Activated T-cell treated with anti-CD3 and anti-CD28 coated beads, Interleukin-2, amount 50 U/mL, for 24 hours (primary cell): ENCODE data around the gene P4HA2.
A peak's percentile ranks its signal among the peaks of the same experiment; 100 is the strongest.

Experiments used
- DNase-seq: peaks from one replicate; pipeline ENCODE4 v3.0.0-alpha.2; 2020
- H3K27ac Mint-ChIP-seq: 2 replicates; pipeline ENCODE4 v1.8.0; 2020; ENCODE audit warnings: mild to moderate bottlenecking, mixed read lengths
- H3K27me3 Mint-ChIP-seq: 2 replicates; pipeline ENCODE4 v1.8.0; 2020; ENCODE audit warnings: mixed read lengths
- H3K36me3 Mint-ChIP-seq: 2 replicates; pipeline ENCODE4 v1.8.0; 2020; ENCODE audit warnings: low read depth, mixed read lengths
- H3K4me1 Mint-ChIP-seq: 2 replicates; pipeline ENCODE4 v1.8.0; 2020; ENCODE audit warnings: low read depth, mixed read lengths
- H3K4me3 Mint-ChIP-seq: 2 replicates; pipeline ENCODE4 v1.8.0; 2020; ENCODE audit warnings: mild to moderate bottlenecking, moderate library complexity, mixed read lengths
- H3K9me3 Mint-ChIP-seq: 2 replicates; pipeline ENCODE4 v1.8.0; 2020; ENCODE audit warnings: mixed read lengths

The P4HA2 gene

DNA sequence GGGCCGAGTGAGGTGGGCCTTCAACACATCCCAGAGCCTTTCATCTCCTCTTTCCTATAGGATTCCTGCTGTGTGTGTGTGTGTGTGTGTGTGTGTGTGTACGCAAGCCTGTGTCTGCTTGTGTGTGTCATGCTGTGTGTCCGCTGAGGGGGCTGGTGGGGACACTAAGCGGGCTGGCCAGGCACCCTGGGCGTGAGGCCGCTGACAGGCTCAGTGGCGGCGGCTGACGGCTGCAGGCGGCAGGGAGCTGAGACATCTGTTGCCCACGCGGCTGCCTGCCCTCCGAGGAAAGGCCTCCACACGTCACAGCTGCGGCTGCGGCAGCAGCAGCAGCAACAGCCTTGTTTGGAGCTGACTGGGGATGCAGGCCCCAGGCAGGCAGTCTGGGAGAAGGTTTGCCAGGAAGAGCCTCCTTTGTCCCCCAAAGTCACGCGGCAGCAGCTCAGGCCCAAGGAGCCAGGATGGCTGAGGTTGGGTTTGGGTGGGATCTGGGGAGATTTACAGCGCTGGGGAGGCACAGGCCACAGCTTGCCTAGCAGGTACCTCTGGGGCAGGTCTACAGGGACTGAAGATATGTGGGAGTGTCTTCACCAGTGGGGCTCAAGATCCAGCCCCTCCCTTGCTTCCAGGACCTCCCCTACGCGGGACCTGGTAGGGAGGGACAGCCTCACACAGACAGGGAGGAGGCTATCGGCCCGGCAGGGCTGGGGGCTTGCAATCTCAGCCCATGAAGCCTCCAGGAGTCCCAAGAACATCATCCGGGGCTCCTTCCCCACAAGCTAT, 31.6 kb upstream of the P4HA2 start:
- no peak overlapping the region for H3K4me3 Mint-ChIP-seq
- H3K36me3 Mint-ChIP-seq, result no peaks in the 10 kb centered on the region
- H3K4me1 Mint-ChIP-seq, result peaks cover 47% of the 10 kb centered on the region
- no peak for DNase-seq
- no peaks in the 10 kb centered on the region for H3K9me3 Mint-ChIP-seq
- peaks cover 27% of the 10 kb centered on the region for H3K27me3 Mint-ChIP-seq
- H3K27ac Mint-ChIP-seq, result no peak overlapping the region

DNA sequence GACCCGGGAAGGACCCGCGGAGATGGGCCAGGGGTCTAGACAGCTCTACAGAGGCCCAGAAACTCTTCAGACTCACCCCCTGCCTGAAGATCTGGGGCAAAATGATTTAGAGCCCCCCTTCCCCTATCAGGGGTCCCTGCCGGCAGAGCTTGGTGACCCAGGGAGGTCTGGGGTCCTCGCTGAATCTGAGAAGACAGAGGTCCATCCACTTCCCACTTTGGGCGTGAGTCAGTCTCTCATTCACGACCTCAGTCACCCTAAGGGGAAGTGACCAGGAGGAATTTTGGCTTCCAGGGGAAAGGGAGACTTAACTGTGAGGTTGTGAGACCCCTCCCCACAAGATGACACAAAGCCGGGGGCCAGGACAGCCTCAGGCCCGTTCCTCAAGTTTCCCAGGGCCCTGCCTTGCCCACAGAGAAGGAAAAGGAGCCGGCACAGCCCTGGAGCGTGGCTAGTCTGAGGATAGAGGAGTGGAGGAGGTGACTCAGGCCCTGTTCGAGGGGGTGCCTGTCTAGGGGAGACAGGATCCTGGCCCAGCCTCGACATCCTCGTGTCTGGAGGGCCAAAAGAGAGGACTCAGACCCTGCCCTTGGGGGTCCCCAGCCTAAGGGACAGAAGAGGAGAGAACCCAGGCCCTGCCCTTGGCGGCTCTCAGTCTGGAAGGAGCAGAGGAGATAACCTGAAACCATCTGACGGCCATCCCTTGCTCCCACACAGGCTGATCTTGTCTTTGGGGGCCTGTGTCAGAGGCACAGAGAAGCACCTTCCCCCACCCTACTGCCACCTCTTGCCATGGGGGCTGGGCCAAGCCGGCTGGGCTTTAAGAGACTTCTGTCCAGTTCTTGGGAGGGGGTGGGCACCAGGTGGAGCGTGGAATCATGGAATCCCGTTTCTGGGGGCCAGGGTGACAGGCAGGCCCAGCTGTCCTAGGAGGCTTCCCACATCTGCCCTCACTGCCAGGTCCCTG, 30.7 kb upstream of the P4HA2 start:
- H3K9me3 Mint-ChIP-seq, result no peaks in the 10 kb centered on the region
- H3K4me1 Mint-ChIP-seq, result peaks cover 39% of the 10 kb centered on the region
- H3K4me3 Mint-ChIP-seq, result no peak overlapping the region
- H3K27ac Mint-ChIP-seq, result no peak overlapping the region
- H3K36me3 Mint-ChIP-seq, result no peaks in the 10 kb centered on the region
- peak; percentile 31 for DNase-seq
- peaks cover 27% of the 10 kb centered on the region for H3K27me3 Mint-ChIP-seq

- peak; percentile 34 for DNase-seq
- H3K9me3 Mint-ChIP-seq, result no peaks in the 10 kb centered on the region
- peaks cover 30% of the 10 kb centered on the region for H3K4me1 Mint-ChIP-seq
- H3K4me3 Mint-ChIP-seq, result no peak within 1 kb of the TSS
- H3K36me3 Mint-ChIP-seq, result no peaks in the 10 kb centered on the region
- no peak within 1 kb of the TSS for H3K27ac Mint-ChIP-seq
- H3K27me3 Mint-ChIP-seq, result peaks cover 27% of the 10 kb centered on the region
Observed at GRCh38 chr5:132257131-132258101, 29.8 kb upstream of the P4HA2 start, which contains the start of gene PDLIM4. TSS of gene PDLIM4 (plus strand) at chr5:132257696. CDS start at chr5:132257735, 39 bp downstream.

DNA sequence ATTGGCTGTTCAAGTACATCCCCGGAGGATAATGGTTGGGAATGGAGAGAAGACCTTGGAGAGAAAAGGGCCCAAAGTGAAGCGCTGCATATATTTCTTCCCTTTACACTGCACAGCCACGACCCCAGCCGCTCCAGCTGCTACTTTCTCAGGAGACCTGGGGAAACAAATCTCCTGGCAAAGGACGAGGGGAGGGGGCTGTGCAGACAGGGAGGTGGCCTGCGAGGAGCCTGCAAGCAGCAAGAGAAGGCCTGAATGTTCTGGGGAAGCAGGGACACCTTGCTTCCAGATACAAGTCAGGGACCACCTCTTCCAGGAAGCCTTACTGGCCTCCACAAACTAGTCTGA, 29.1 kb upstream of the P4HA2 start:
- no peaks in the 10 kb centered on the region for H3K36me3 Mint-ChIP-seq
- H3K9me3 Mint-ChIP-seq, result no peaks in the 10 kb centered on the region
- DNase-seq, result no peak
- peaks cover 26% of the 10 kb centered on the region for H3K4me1 Mint-ChIP-seq
- peaks cover 27% of the 10 kb centered on the region for H3K27me3 Mint-ChIP-seq
- no peak overlapping the region for H3K4me3 Mint-ChIP-seq
- H3K27ac Mint-ChIP-seq, result no peak overlapping the region

GRCh38 chr5:132256086-132256782, 28.6 kb upstream of the P4HA2 start:
- H3K9me3 Mint-ChIP-seq, result no peaks in the 10 kb centered on the region
- no peak overlapping the region for H3K27ac Mint-ChIP-seq
- peaks cover 27% of the 10 kb centered on the region for H3K27me3 Mint-ChIP-seq
- H3K4me3 Mint-ChIP-seq, result no peak overlapping the region
- DNase-seq, result peak; percentile 29
- peaks cover 21% of the 10 kb centered on the region for H3K4me1 Mint-ChIP-seq
- H3K36me3 Mint-ChIP-seq, result no peaks in the 10 kb centered on the region

DNA sequence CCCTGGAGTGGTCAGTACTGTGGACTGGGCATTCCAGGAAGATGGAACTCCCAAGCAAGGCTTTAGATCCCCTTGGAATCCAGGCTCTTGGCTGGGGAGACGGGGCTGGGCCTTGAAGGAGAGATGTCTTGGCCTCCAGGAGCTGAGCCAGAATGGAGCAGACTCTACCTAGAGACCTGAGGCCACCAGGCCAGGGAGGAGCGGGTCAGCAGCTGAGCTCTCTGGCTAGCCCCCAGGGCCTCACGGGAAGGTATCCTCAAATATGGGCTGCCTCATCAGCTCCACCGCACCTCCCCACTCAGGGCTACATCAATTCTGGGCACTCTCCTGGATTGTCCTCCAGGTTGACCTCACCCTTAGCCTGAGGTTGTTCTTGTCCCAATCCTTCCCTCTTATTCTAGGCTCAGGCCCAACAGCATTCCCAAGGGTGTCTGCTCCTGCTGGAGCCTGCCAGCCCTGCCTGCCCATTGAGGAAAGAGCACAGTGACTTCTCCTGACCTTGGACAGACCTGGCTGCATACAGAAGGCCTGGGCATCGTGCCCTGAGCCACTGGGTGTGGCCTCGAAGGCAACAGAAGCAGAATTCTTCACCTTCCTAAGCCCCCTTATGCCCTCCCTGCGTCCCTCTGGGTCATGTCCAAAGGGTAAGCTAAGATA, 26.8 kb upstream of the P4HA2 start:
- Mint-ChIP-seq H3K4me1 (peaks cover 3% of the 10 kb centered on the region), H3K27me3 (peaks cover 27% of the 10 kb centered on the region), H3K36me3 (no peaks in the 10 kb centered on the region), H3K27ac (no peak overlapping the region), H3K4me3 (no peak overlapping the region), H3K9me3 (no peaks in the 10 kb centered on the region)
- no peak for DNase-seq

DNA sequence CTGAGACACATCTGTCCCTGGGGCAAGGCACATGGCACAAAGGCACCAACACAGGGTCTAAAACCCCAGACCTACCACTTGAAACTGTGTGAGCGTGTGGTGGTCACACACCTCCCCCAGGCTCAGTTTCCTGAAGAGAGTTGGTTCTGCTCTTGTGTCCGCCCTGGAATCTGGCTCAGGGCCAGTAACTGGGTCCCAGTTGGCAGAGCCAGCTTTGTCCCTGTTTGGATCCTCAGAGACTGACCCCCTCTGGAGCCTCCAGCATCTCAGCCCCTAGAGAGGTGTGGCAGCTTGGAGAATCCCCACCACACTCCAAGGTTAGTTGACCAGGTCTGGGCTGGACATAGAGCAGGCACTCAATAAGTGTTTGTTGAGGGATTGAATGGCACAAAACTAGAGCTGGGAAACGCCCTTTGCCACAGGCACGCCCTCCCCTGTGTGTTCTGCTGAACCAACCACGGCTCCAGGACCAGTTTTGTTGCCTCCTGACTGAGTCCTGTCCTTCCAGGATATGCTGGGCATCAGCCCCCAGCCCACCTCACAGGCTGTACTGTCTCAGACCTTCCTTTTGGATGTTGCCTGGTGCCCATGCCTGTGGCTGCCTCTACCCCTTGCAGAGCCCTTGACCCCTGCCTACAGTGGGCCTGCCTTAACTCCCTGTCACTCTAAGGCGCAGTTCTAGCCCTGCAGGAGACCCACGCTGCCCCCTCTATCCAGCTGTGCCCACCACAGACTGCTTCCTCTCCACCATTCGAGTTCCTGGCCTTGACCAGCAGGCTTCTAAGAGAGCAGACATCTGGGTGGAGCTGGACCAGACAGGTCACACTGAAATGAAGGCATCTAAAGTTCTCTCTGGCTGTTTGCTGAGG, 26.0 kb upstream of the P4HA2 start:
- Mint-ChIP-seq H3K4me3 (no peak overlapping the region), H3K27me3 (peaks cover 27% of the 10 kb centered on the region), H3K27ac (no peak overlapping the region), H3K9me3 (no peaks in the 10 kb centered on the region), H3K36me3 (no peaks in the 10 kb centered on the region), H3K4me1 (no peaks in the 10 kb centered on the region)
- peak; percentile 22 for DNase-seq

DNA sequence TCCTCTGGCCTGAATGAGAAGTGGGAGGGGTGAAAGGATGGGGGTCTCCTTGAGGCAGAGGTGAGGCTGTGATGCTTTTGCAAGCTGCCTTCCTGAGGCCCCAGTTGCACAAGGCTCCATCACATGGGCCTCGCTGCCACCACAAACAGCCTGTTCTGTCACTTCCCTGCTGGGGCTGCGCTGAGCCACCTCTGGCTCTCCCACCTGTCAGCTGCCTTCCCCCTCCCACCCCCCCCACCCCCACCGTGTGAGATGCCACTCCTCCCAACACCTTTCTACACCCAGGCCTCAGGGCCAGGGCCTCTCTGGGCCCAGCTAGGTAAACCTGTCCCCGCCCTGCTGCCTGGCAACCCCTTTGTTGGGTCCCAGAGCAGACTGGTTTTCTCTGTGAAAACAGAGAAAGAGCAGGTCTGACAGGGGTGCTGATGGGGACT, 25.4 kb upstream of the P4HA2 start:
- no peaks in the 10 kb centered on the region for H3K9me3 Mint-ChIP-seq
- peaks cover 22% of the 10 kb centered on the region for H3K27me3 Mint-ChIP-seq
- no peak overlapping the region for H3K27ac Mint-ChIP-seq
- H3K36me3 Mint-ChIP-seq, result no peaks in the 10 kb centered on the region
- peaks cover 1% of the 10 kb centered on the region for H3K4me1 Mint-ChIP-seq
- DNase-seq, result peak; percentile 21
- no peak overlapping the region for H3K4me3 Mint-ChIP-seq

GRCh38 chr5:132251220-132251725, 23.6 kb upstream of the P4HA2 start:
- no peak for DNase-seq
- Mint-ChIP-seq H3K9me3 (peaks cover 3% of the 10 kb centered on the region), H3K27me3 (peaks cover 10% of the 10 kb centered on the region), H3K27ac (no peak overlapping the region), H3K36me3 (no peaks in the 10 kb centered on the region), H3K4me3 (no peak overlapping the region), H3K4me1 (peaks cover 1% of the 10 kb centered on the region)

GRCh38 chr5:132250547-132250946, 22.9 kb upstream of the P4HA2 start:
- H3K4me1 Mint-ChIP-seq, result peaks cover 1% of the 10 kb centered on the region
- no peak for DNase-seq
- H3K4me3 Mint-ChIP-seq, result no peak overlapping the region
- no peak overlapping the region for H3K27ac Mint-ChIP-seq
- H3K27me3 Mint-ChIP-seq, result peaks cover 6% of the 10 kb centered on the region
- H3K36me3 Mint-ChIP-seq, result no peaks in the 10 kb centered on the region
- H3K9me3 Mint-ChIP-seq, result peaks cover 9% of the 10 kb centered on the region

DNA sequence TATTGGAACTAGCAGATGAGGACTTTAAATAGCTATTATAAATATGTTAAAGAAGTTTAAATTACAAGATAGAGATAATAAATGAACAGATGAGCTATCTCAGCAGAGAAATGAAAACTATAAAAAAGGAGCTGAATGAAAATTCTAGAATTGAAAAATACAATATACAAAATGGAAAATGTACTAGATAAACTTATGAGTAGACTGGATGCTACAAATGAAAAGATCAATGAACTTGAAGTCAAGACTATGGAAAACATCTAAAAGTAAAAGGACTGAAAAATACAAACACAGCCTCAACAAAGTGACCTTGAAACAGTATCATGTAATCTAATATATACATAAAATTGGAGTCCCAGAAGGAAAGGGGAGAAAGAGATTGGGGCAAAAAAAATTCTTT, 19.2 kb upstream of the P4HA2 start:
- peaks cover 24% of the 10 kb centered on the region for H3K9me3 Mint-ChIP-seq
- peaks cover 1% of the 10 kb centered on the region for H3K4me1 Mint-ChIP-seq
- no peak for DNase-seq
- no peak overlapping the region for H3K4me3 Mint-ChIP-seq
- no peaks in the 10 kb centered on the region for H3K36me3 Mint-ChIP-seq
- H3K27me3 Mint-ChIP-seq, result peaks cover 16% of the 10 kb centered on the region
- H3K27ac Mint-ChIP-seq, result no peak overlapping the region

- DNase-seq, result no peak
- no peaks in the 10 kb centered on the region for H3K36me3 Mint-ChIP-seq
- peaks cover 16% of the 10 kb centered on the region for H3K27me3 Mint-ChIP-seq
- H3K4me1 Mint-ChIP-seq, result peaks cover 1% of the 10 kb centered on the region
- H3K4me3 Mint-ChIP-seq, result no peak overlapping the region
- H3K9me3 Mint-ChIP-seq, result peaks cover 30% of the 10 kb centered on the region
- no peak overlapping the region for H3K27ac Mint-ChIP-seq
Observed at GRCh38 chr5:132245593-132245992, 17.9 kb upstream of the P4HA2 start.
